Posterior vena cava (tissue), 2 donors: ENCODE data around the gene BTN2A1. TPM values are rescaled to one million over a fixed set of nuclear protein-coding genes. Genes with fewer than 3 reads are reported as not detected.
"Not testable (repeated sequence)": the region's sequence is repeated elsewhere in the genome, so short reads cannot be mapped to it uniquely, and the experiment has no call there.

Experiments
- DNase-seq: peaks from one replicate; pipeline ENCODE4 v3.0.0-alpha.2; 2020; ENCODE audit warnings: low spot score
- intact Hi-C, 2 donors: fragments of 100-400 bp; cut with DNase I; formaldehyde crosslinking; loops; one replicate each; pipeline versions ENCODE4 v1.14.1 to v1.14.2; 2022 to 2023
- total RNA-seq, 2 donors: library from RNA; stranded (reverse); fragmentation: NEBNext Ultra II Directional; extraction: Animal tissue kit (Norgen Biotek cat#: 25700); gene quantifications; one replicate each; pipeline ENCODE4 v1.2.1, GENCODE V29; 2021
- donor health status: DM: yes; HTN: yes; CAD: no.
- donor health status: DM: yes; HTN: yes; CAD: no.

Gene BTN2A1
- total RNA-seq, 2 donors from 2014 or later, result 26.2 to 30.0 TPM

- intact Hi-C loops, result no loop called here
- no peak for DNase-seq
Observed at GRCh38 chr6:26430787-26431186, 27.0 kb upstream of the BTN2A1 start.

- no peak for DNase-seq
- intact Hi-C loops, result no loop called here
Observed at GRCh38 chr6:26431258-26432172, 26.2 kb upstream of the BTN2A1 start.

GRCh38 chr6:26432627-26433201 is 25.0 kb upstream of the BTN2A1 start:
- DNase-seq, result no peak
- intact Hi-C loops, result no loop called here

GRCh38 chr6:26433680-26434079 is 24.1 kb upstream of the BTN2A1 start:
- DNase-seq, intact Hi-C loops: not testable (repeated sequence)

GRCh38 chr6:26436018-26436417 is 21.7 kb upstream of the BTN2A1 start:
- intact Hi-C loops, result no loop called here
- DNase-seq, result no peak

- intact Hi-C loops, result no loop called here
- DNase-seq, result no peak
Observed at GRCh38 chr6:26437550-26437949, 20.2 kb upstream of the BTN2A1 start.

GRCh38 chr6:26438000-26438399 is 19.8 kb upstream of the BTN2A1 start:
- intact Hi-C loops, result no loop called here
- DNase-seq, result no peak

- intact Hi-C loops, result no loop called here
- DNase-seq, result no peak
Observed at GRCh38 chr6:26439151-26440125, 18.3 kb upstream of the BTN2A1 start.

GRCh38 chr6:26440977-26441358 is 16.8 kb upstream of the BTN2A1 start:
- intact Hi-C loops, result no loop called here
- no peak for DNase-seq

- no peak for DNase-seq
- intact Hi-C loops, result no loop called here
Observed at GRCh38 chr6:26441977-26442376, 15.8 kb upstream of the BTN2A1 start.

GRCh38 chr6:26445934-26446667 is 11.7 kb upstream of the BTN2A1 start:
- intact Hi-C loops, result no loop called here
- no peak for DNase-seq

- DNase-seq, result no peak
Observed at GRCh38 chr6:26447257-26447656, 10.5 kb upstream of the BTN2A1 start.

GRCh38 chr6:26450240-26450639 is 7.5 kb upstream of the BTN2A1 start:
- intact Hi-C loops, result no loop called here

More at GRCh38 chr6:26447257-26447656, 10.5 kb upstream of the BTN2A1 start:
- intact Hi-C loops, result no loop called here

GRCh38 chr6:26452631-26453235 is 5.0 kb upstream of the BTN2A1 start:
- intact Hi-C loops, result no loop called here
- no peak for DNase-seq

More at GRCh38 chr6:26450240-26450639, 7.5 kb upstream of the BTN2A1 start:
- DNase-seq, result no peak

- intact Hi-C loops, result no loop called here
- no peak for DNase-seq
Observed at GRCh38 chr6:26454631-26455030, 3.1 kb upstream of the BTN2A1 start.

- no peak for DNase-seq
- intact Hi-C loops, result no loop called here
Observed at GRCh38 chr6:26455357-26455970, 2.3 kb upstream of the BTN2A1 start.

- intact Hi-C loops, result no loop called here
- no peak for DNase-seq
Observed at GRCh38 chr6:26457264-26457805, 420 bp upstream of the BTN2A1 start.
